CD4-positive, alpha-beta T cell treated with Interleukin-1 beta for 1 hour (primary cell): ENCODE measurements around the gene PIK3CA.
"Not testable (repeated sequence)": the region's sequence is repeated elsewhere in the genome, so short reads cannot be mapped to it uniquely, and the experiment has no call there.

ENCODE experiments used
- DNase-seq, 2 donors: peaks; one replicate each; pipeline ENCODE4 v3.0.0-alpha.2; 2020 to 2022

PIK3CA gene

GRCh38 chr3:179147873-179148615, at the start of gene PIK3CA:
PIK3CA (plus strand) TSS chr3:179148357; CDS start chr3:179198826, 50,469 bp downstream.
- peak; percentile 96 to 98 for DNase-seq

- DNase-seq = no peak
These were observed 49.6 kb upstream of the PIK3CA start for GRCh38 chr3:179098388-179099077.

GRCh38 chr3:179100652-179101051, 47.5 kb upstream of the PIK3CA start:
- no peak for DNase-seq

- DNase-seq = no peak
These were observed 42.3 kb upstream of the PIK3CA start for GRCh38 chr3:179105881-179106280.

GRCh38 chr3:179107617-179108016, 40.5 kb upstream of the PIK3CA start:
- no peak for DNase-seq

- DNase-seq = no peak
These were observed 40.1 kb upstream of the PIK3CA start for GRCh38 chr3:179108086-179108485.

GRCh38 chr3:179113903-179114302, 34.3 kb upstream of the PIK3CA start:
- no peak for DNase-seq

GRCh38 chr3:179115444-179115843, 32.7 kb upstream of the PIK3CA start:
- not testable (repeated sequence) for DNase-seq

- no peak for DNase-seq
These were observed 31.3 kb upstream of the PIK3CA start for GRCh38 chr3:179116816-179117215.

- DNase-seq = not testable (repeated sequence)
These were observed 15.8 kb upstream of the PIK3CA start for GRCh38 chr3:179132191-179132890.

GRCh38 chr3:179133575-179133974, 14.6 kb upstream of the PIK3CA start:
- DNase-seq = no peak

GRCh38 chr3:179136195-179136594, 12.0 kb upstream of the PIK3CA start:
- DNase-seq = no peak

GRCh38 chr3:179141890-179142289, 6.3 kb upstream of the PIK3CA start:
- no peak for DNase-seq

- DNase-seq = peak; percentile 25 to 79
These were observed 1.1 kb upstream of the PIK3CA start for GRCh38 chr3:179146911-179147513.

GRCh38 chr3:179147514-179147872, 664 bp upstream of the PIK3CA start:
- DNase-seq = no peak

GRCh38 chr3:179148616-179149405, 654 bp downstream of the PIK3CA start:
- DNase-seq = peak; percentile 61 to 66

GRCh38 chr3:179149406-179149867, 1.3 kb downstream of the PIK3CA start:
- DNase-seq = peak; percentile 54 to 56

GRCh38 chr3:179149951-179150350, 1.8 kb downstream of the PIK3CA start:
- DNase-seq = no peak

- no peak for DNase-seq
These were observed 2.5 kb downstream of the PIK3CA start for GRCh38 chr3:179150610-179151009.

GRCh38 chr3:179151474-179151873, 3.3 kb downstream of the PIK3CA start:
- DNase-seq = no peak

GRCh38 chr3:179156170-179156569, 8.0 kb downstream of the PIK3CA start:
- no peak for DNase-seq

- DNase-seq = no peak
These were observed 8.6 kb downstream of the PIK3CA start for GRCh38 chr3:179156775-179157174.
